COLO668 (cell line): ENCODE measurements around the gene S100A16.
A peak's percentile ranks its signal among the peaks of the same experiment; 100 is the strongest.
"Not testable (repeated sequence)": the region's sequence is repeated elsewhere in the genome, so short reads cannot be mapped to it uniquely, and the experiment has no call there.

Experiments used
- DNase-seq: peaks from one replicate; lab custom pipeline; 2025; ENCODE audit not compliant: unreplicated experiment; lab: John Stamatoyannopoulos, UW

The S100A16 gene

GRCh38 chr1:153612755-153613331 is at the start of gene S100A16:
S100A16 (minus strand) TSS chr1:153613137; CDS start chr1:153608151, 4,986 bp downstream.
- DNase-seq: no peak

- no peak for DNase-seq
Observed at GRCh38 chr1:153662269-153662668, 49.3 kb upstream of the S100A16 start.

GRCh38 chr1:153661111-153661708 is 48.3 kb upstream of the S100A16 start:
- no peak for DNase-seq

- no peak for DNase-seq
Observed at GRCh38 chr1:153659656-153660055, 46.7 kb upstream of the S100A16 start.

GRCh38 chr1:153659175-153659534 is 46.2 kb upstream of the S100A16 start:
- no peak for DNase-seq

GRCh38 chr1:153658400-153659174 is 45.6 kb upstream of the S100A16 start, which contains the start of gene SNAPIN:
SNAPIN (plus strand) TSS chr1:153658703; CDS start chr1:153658744, 41 bp downstream.
- peak; percentile 93 for DNase-seq

GRCh38 chr1:153655333-153655732 is 42.4 kb upstream of the S100A16 start:
- DNase-seq: peak; percentile 41

- no peak for DNase-seq
Observed at GRCh38 chr1:153652805-153653500, 40.0 kb upstream of the S100A16 start.

GRCh38 chr1:153651771-153652170 is 38.8 kb upstream of the S100A16 start:
- no peak for DNase-seq

- DNase-seq: peak; percentile 71
Observed at GRCh38 chr1:153649863-153650235, 36.9 kb upstream of the S100A16 start.

- peak; percentile 47 for DNase-seq
Observed at GRCh38 chr1:153649137-153649862, 36.4 kb upstream of the S100A16 start.

GRCh38 chr1:153648000-153648643 is 35.2 kb upstream of the S100A16 start:
- no peak for DNase-seq

- no peak for DNase-seq
Observed at GRCh38 chr1:153647346-153647714, 34.4 kb upstream of the S100A16 start.

- DNase-seq: no peak
Observed at GRCh38 chr1:153646672-153647345, 33.9 kb upstream of the S100A16 start.

GRCh38 chr1:153643816-153644215 is 30.9 kb upstream of the S100A16 start:
- no peak for DNase-seq

GRCh38 chr1:153643100-153643499 is 30.2 kb upstream of the S100A16 start:
- DNase-seq: no peak

- no peak for DNase-seq
Observed at GRCh38 chr1:153642161-153642560, 29.2 kb upstream of the S100A16 start.

GRCh38 chr1:153640861-153641260 is 27.9 kb upstream of the S100A16 start:
- no peak for DNase-seq

- not testable (repeated sequence) for DNase-seq
Observed at GRCh38 chr1:153640213-153640612, 27.3 kb upstream of the S100A16 start.

GRCh38 chr1:153639280-153639679 is 26.3 kb upstream of the S100A16 start:
- no peak for DNase-seq
